A549 (cell line): ENCODE measurements around the gene CCDC134. TPM values are rescaled to one million over a fixed set of nuclear protein-coding genes. Genes with fewer than 3 reads are reported as not detected.
A peak's percentile ranks its signal among the peaks of the same experiment; 100 is the strongest.

Experiments used
- ATAC-seq, 2 experiments: fragments of 200-7000 bp in 1 of 2; fragments of >200 bp in 1 of 2; cut with Nextera tagmentation in 1 of 2; cut with Tn5 transposase in 1 of 2; 3 replicates each; pipeline versions ENCODE4 v1.8.0 to v1.9.1; 2018 to 2020; ENCODE audit warnings: mild to moderate bottlenecking in 1 of 2, moderate library complexity in 1 of 2
- CTCF ChIA-PET: fragments of 300-600 bp; sonication (Branson Sonifier 250); formaldehyde crosslinking; extraction: SDS; loops from one replicate; lab custom pipeline; 2021; ENCODE audit warnings: antibody characterized with exemption, inconsistent platforms; lab: Yijun Ruan, JAX
- POLR2A ChIA-PET: fragments of 350-600 bp; formaldehyde crosslinking; extraction: SDS; loops from one replicate; lab custom pipeline; 2021; ENCODE audit warnings: antibody characterized with exemption, inconsistent platforms; lab: Yijun Ruan, JAX
- DNase-seq, 2 experiments: peaks; one replicate each; pipeline versions ENCODE4 v3.0.0 to v3.0.0-alpha.2; 2011 to 2016; ENCODE audit warnings: low read depth in 1 of 2, low spot score in 1 of 2
- FAIRE-seq: peaks from 2 replicates; lab custom pipeline; 2011; peaks lifted over from hg19 to GRCh38; lab: Jason Lieb, UNC
- H3K27ac ChIP-seq, 2 experiments: fragments of >200 bp; sonication (Bioruptor Twin); formaldehyde crosslinking; 3 replicates each; pipeline ENCODE4 v1.5.1; 2016 to 2017
- H3K4me1 ChIP-seq: fragments of >200 bp; sonication (Bioruptor Twin); formaldehyde crosslinking; 3 replicates; pipeline ENCODE4 v1.6.1; 2016
- H3K4me2 ChIP-seq: fragments of >200 bp; sonication (Bioruptor Twin); formaldehyde crosslinking; 3 replicates; pipeline ENCODE4 v1.6.1; 2016
- H3K4me3 ChIP-seq: fragments of >200 bp; sonication (Bioruptor Twin); formaldehyde crosslinking; 3 replicates; pipeline ENCODE4 v1.5.1; 2016
- H3K9me3 ChIP-seq: fragments of >200 bp; sonication (Bioruptor Twin); formaldehyde crosslinking; 3 replicates; pipeline ENCODE4 v1.6.1; 2016
- CBX8 ChIP-seq: fragments of 200-600 bp; sonication (generic); IDR thresholded peaks from 2 replicates; pipeline ENCODE4 v1.6.1; 2016
- CHD4 ChIP-seq: fragments of 200-600 bp; sonication (generic); IDR thresholded peaks from 2 replicates; pipeline ENCODE4 v1.6.1; 2016; ENCODE audit warnings: antibody characterized with exemption, mild to moderate bottlenecking, borderline replicate concordance
- EHMT2 ChIP-seq: fragments of 200-600 bp; sonication (generic); IDR thresholded peaks from 2 replicates; pipeline ENCODE4 v1.6.1; 2016; ENCODE audit warnings: antibody characterized with exemption, low read depth, mild to moderate bottlenecking, moderate library complexity
- EP300 ChIP-seq, 2 experiments: fragments of >200 bp; sonication (Bioruptor Twin); formaldehyde crosslinking; IDR thresholded peaks; 2 replicates in 1 of 2; 3 replicates in 1 of 2; pipeline ENCODE4 v1.6.1; 2016 to 2017
- FOSL2 ChIP-seq, 2 experiments: fragments of 450-650 bp in 1 of 2; fragments of >200 bp in 1 of 2; sonication (Bioruptor Twin) in 1 of 2; formaldehyde crosslinking; IDR thresholded peaks; 2 replicates each; pipeline versions ENCODE4 v1.5.0 to v1.6.1; 2016 to 2020; ENCODE audit warnings: mild to moderate bottlenecking in 1 of 2, moderate library complexity in 1 of 2
- FOXS1 ChIP-seq: fragments of 250-450 bp; sonication (Bioruptor Pico); IDR thresholded peaks from 2 replicates; pipeline ENCODE4 v1.5.0; 2020; ENCODE audit warnings: mild to moderate bottlenecking, moderate library complexity
- GATA3 ChIP-seq: IDR thresholded peaks from 2 replicates; pipeline ENCODE4 v1.6.1; 2012; ENCODE audit warnings: borderline replicate concordance
- HDAC2 ChIP-seq: fragments of 200-600 bp; sonication (generic); IDR thresholded peaks from 2 replicates; pipeline ENCODE4 v1.6.1; 2016
- HES2 ChIP-seq: fragments of >200 bp; sonication (Bioruptor Twin); formaldehyde crosslinking; IDR thresholded peaks from 2 replicates; pipeline ENCODE4 v1.6.1; 2016
- HMGXB4 ChIP-seq: fragments of 250-450 bp; sonication (Bioruptor Pico); IDR thresholded peaks from 2 replicates; pipeline ENCODE4 v1.5.0; 2021; ENCODE audit warnings: mild to moderate bottlenecking, moderate library complexity, borderline replicate concordance
- JUNB ChIP-seq: fragments of >200 bp; sonication (Bioruptor Twin); formaldehyde crosslinking; IDR thresholded peaks from 2 replicates; pipeline ENCODE4 v1.6.1; 2016
- MAFK ChIP-seq: fragments of 450-650 bp; IDR thresholded peaks from 2 replicates; pipeline ENCODE4 v1.6.1; 2014; ENCODE audit not compliant: partially characterized antibody
- MAZ ChIP-seq: fragments of 150-350 bp; IDR thresholded peaks from 2 replicates; pipeline ENCODE4 v1.6.1; 2014; ENCODE audit warnings: antibody characterized with exemption, low read depth, low read length, borderline replicate concordance
- MYC ChIP-seq: IDR thresholded peaks from 2 replicates; pipeline ENCODE4 v1.6.1; 2012; ENCODE audit warnings: mild to moderate bottlenecking, inconsistent platforms, low read length, improper control_type of control experiment, borderline replicate concordance
- NFE2L2 ChIP-seq: fragments of 150-350 bp; conservative IDR thresholded peaks from 2 replicates; pipeline ENCODE4 v1.6.1; 2014; ENCODE audit warnings: low read length
- NPAS2 ChIP-seq: fragments of 250-450 bp; sonication (Bioruptor Pico); IDR thresholded peaks from 2 replicates; pipeline ENCODE4 v1.8.0; 2022; ENCODE audit warnings: mild to moderate bottlenecking, moderate library complexity, borderline replicate concordance
- PHF8 ChIP-seq: fragments of 200-600 bp; sonication (generic); IDR thresholded peaks from 2 replicates; pipeline ENCODE4 v1.6.1; 2016; ENCODE audit warnings: low read depth, mild to moderate bottlenecking, antibody characterized with exemption, moderate library complexity, borderline replicate concordance
- POLR2AphosphoS2 ChIP-seq: conservative IDR thresholded peaks from 2 replicates; pipeline ENCODE4 v1.6.1; 2012; ENCODE audit warnings: low read length, improper control_type of control experiment, inconsistent platforms
- RAD21 ChIP-seq, 2 experiments: fragments of >200 bp in 1 of 2; sonication (Bioruptor Twin) in 1 of 2; formaldehyde crosslinking in 1 of 2; IDR thresholded peaks in 1 of 2; conservative IDR thresholded peaks in 1 of 2; 2 replicates in 1 of 2; 3 replicates in 1 of 2; pipeline ENCODE4 v1.6.1; 2012 to 2018; ENCODE audit warnings: inconsistent platforms in 1 of 2
- RCOR1 ChIP-seq: fragments of 150-350 bp; IDR thresholded peaks from 2 replicates; pipeline ENCODE4 v1.6.1; 2014; ENCODE audit warnings: antibody characterized with exemption, low read length, low read depth
- SMC3 ChIP-seq: fragments of >200 bp; sonication (Bioruptor Twin); formaldehyde crosslinking; IDR thresholded peaks from 3 replicates; pipeline ENCODE4 v1.6.1; 2018; ENCODE audit warnings: inconsistent platforms
- SREBF2 ChIP-seq: fragments of 450-650 bp; IDR thresholded peaks from 2 replicates; pipeline ENCODE4 v1.6.1; 2014; ENCODE audit warnings: mild to moderate bottlenecking, moderate library complexity
- TP53 ChIP-seq: fragments of 250-450 bp; sonication (Bioruptor Pico); IDR thresholded peaks from 2 replicates; pipeline ENCODE4 v1.5.0; 2021; ENCODE audit warnings: mild to moderate bottlenecking, moderate library complexity
- whole genome bisulfite sequencing: methylation state at CpG from one replicate; pipeline ENCODE4 v1.1.6; 2017; ENCODE audit errors: missing lambda C conversion rate; 5-methylcytosine and 5-hydroxymethylcytosine counted together
- polyA plus RNA-seq, 4 experiments: library from polyadenylated mRNA; depleted of rRNA in 3 of 4; stranded (reverse); fragments of >200 nt; fragmentation: RNase III in 1 of 4; extraction: RNeasy Plus Mini Kit Qiagen cat#74134 plus additional on column Dnase treatment in 1 of 4; gene quantifications; 2 replicates in 3 of 4; 3 replicates in 1 of 4; pipeline ENCODE4 v1.2.3, GENCODE V29; 2011 to 2017
- TF ChIP-seq, protein P1 (sequence below): fragments of >200 bp; sonication (Bioruptor Twin); formaldehyde crosslinking; IDR thresholded peaks from 3 replicates; pipeline ENCODE4 v1.5.1; 2016

CCDC134 gene
- polyA plus RNA-seq, 2 of the 4 experiments (the other 2 are of a cell fraction), result 2.5 to 4.5 TPM

- no peak for FAIRE-seq
- DNase-seq, result no peak
- CTCF ChIA-PET, result interaction anchor here (0.7 to 4.6 kb wide), 19 partner anchors 9 to 161 kb away, joined by 3 to 27 read pairs (median 6); partner anchors contain the start of gene SREBF2
- ATAC-seq, result no peak
- Histone ChIP-seq H3K4me2 (no peak overlapping the region; the same call in 2 of the 3 replicates), H3K4me1 (peaks cover 49% of the 10 kb centered on the region), H3K4me3 (no peak overlapping the region), H3K9me3 (no peaks in the 10 kb centered on the region), H3K27ac (peak overlapping the region in 1 of 2 experiments; percentile 47; a peak in 1 of 6 replicates)
- TF ChIP-seq NFE2L2 (no peak), CBX8 (no peak), RCOR1 (no peak), HMGXB4 (CRISPR knock-in tag) (no peak), HES2 (no peak), NPAS2 (CRISPR knock-in tag) (no peak), MAZ (no peak), POLR2AphosphoS2 (no peak), EHMT2 (no peak), JUNB (no peak), CHD4 (no peak), PHF8 (no peak), FOXS1 (no peak), GATA3 (no peak), SREBF2 (no peak), HDAC2 (no peak), FOSL2 (IDR thresholded peaks at IDR 0.05) (no peak), FOSL2 (CRISPR knock-in tag; IDR thresholded peaks at IDR 0.05) (no peak)
- TF ChIP-seq, protein P1, sequence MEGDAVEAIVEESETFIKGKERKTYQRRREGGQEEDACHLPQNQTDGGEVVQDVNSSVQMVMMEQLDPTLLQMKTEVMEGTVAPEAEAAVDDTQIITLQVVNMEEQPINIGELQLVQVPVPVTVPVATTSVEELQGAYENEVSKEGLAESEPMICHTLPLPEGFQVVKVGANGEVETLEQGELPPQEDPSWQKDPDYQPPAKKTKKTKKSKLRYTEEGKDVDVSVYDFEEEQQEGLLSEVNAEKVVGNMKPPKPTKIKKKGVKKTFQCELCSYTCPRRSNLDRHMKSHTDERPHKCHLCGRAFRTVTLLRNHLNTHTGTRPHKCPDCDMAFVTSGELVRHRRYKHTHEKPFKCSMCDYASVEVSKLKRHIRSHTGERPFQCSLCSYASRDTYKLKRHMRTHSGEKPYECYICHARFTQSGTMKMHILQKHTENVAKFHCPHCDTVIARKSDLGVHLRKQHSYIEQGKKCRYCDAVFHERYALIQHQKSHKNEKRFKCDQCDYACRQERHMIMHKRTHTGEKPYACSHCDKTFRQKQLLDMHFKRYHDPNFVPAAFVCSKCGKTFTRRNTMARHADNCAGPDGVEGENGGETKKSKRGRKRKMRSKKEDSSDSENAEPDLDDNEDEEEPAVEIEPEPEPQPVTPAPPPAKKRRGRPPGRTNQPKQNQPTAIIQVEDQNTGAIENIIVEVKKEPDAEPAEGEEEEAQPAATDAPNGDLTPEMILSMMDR, result no peak; the same call in 2 of the 3 replicates
- POLR2A ChIA-PET, result no interaction called here
Observed at GRCh38 chr22:41857860-41858199, 57.4 kb downstream of the CCDC134 start.

DNA sequence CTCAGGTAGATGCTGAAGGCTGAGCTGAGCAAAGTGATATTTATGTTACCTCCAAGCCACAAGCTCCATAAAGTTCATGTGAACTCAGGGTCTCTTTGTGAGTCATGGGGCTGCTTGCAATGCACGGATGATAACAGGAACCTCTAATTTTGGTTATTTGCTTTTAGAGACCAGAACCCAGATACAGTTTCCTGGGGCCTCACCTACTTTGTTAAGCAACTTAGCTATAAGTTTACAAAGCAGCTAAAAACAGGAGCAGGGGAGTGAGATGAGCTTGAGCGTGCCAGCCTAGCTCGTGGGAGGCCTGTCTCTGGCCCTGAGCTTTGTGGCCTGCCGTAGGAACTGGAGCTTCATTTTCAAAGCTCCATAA is 61.7 kb downstream of the CCDC134 start:
- no peak overlapping the region for H3K27ac ChIP-seq
- 69% methylated on average over 4 of the region's 4 CpGs for WGBS
- H3K4me2 ChIP-seq, result no peak overlapping the region
- ATAC-seq (no peak; a peak in 1 of 6 replicates), FAIRE-seq (no peak), DNase-seq (no peak)
- ChIA-PET POLR2A (interaction anchor here (1.1 kb wide), 1 partner anchor 29 kb away, joined by 3 read pairs; the partner anchor contains the start of gene SREBF2), CTCF (interaction anchor here (1.1 to 1.2 kb wide), 6 partner anchors 9 to 165 kb away, joined by 3 to 7 read pairs (median 4); partner anchors contain the start of gene SREBF2)
- H3K4me1 ChIP-seq, result peaks cover 38% of the 10 kb centered on the region
- no peak overlapping the region for H3K4me3 ChIP-seq
- no peaks in the 10 kb centered on the region for H3K9me3 ChIP-seq
- no peak for TF ChIP-seq MYC
- TF ChIP-seq TP53 (CRISPR knock-in tag), result no peak
- no peak for TF ChIP-seq NFE2L2
- TF ChIP-seq HMGXB4 (CRISPR knock-in tag), result no peak
- TF ChIP-seq MAFK, result no peak
- no peak for TF ChIP-seq RAD21 (conservative IDR thresholded peaks at IDR 0.05 in 1 of 2, IDR thresholded peaks at IDR 0.05 in 1 of 2)
- TF ChIP-seq SMC3, result no peak
- TF ChIP-seq FOXS1, result no peak
- TF ChIP-seq EP300 (IDR thresholded peaks at IDR 0.05), result no peak
- TF ChIP-seq PHF8, result no peak
